ENCODE data around the gene SEMA3D.
A peak's percentile ranks its signal among the peaks of the same experiment; 100 is the strongest.
"Not testable (repeated sequence)": the region's sequence is repeated elsewhere in the genome, so short reads cannot be mapped to it uniquely, and the experiment has no call there.

SEMA3D gene

DNA sequence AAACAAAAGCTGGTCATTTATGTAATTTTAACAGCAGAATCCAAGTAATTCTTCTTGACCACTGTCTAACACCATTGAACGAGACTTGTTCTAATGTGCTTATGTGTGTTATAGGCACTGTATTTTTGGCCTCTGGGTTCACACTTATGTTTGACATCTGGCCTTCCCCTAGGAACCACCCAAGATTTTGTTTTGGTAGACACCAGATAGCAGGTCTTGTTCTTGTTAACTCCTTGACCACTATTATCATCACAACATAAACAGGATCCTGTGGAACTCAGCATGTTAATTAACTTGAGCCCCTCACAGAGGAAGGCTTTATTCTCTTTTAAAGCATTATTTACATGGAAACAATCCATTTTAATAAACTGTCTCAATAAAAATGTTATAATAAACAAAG, 167.7 kb downstream of the SEMA3D start:
- in situ Hi-C loops (cut with MboI; ENCODE audit: low pct_unique_long_range_greater_than_20kb, low sequenced_read_pairs) = loop anchor here (25.0 kb wide), 1 partner anchor 1057 kb away; no protein-coding TSS in a partner anchor
- no peak for DNase-seq

DNA sequence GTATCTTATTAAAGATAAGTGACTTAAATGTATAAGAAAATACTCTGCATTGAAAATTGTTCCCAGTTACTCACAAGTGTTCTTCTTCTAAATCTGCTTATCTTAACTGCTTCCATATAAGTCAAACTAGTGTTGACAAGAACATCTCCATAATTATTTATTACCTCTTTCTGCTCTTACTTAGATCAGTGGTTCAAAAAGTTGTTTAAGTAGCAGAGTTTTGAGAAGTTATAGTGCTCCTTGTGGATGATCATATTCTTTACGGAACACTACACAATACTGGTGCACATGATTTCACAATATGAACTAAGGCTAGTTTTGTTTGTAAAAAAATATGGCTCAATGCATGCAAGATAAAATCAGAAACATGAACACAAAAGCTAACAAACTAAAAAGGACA, 168.4 kb downstream of the SEMA3D start:
- in situ Hi-C loops (cut with MboI; ENCODE audit: low pct_unique_long_range_greater_than_20kb, low sequenced_read_pairs) = loop anchor here (25.0 kb wide), 1 partner anchor 1056 kb away; no protein-coding TSS in a partner anchor
- DNase-seq = no peak

DNA sequence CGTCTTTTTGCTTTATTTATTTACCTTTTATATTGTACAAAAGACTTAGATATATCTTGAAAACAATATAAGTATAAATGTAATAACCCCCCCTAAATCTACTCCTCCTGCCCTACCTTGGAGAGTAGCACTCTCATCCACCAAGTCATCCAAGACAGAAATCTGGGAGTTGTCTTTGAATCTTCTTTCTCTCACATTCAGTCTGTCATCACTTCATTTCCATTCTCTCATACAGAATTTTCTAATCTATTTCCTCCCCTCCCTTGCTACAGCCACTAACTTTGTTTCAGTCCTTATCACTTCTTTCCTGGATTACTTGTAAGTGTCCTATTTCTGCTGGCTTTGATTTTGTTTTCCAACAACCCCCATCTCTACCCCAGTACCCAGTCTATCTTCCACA, 170.6 kb downstream of the SEMA3D start:
- in situ Hi-C loops (cut with MboI; ENCODE audit: low pct_unique_long_range_greater_than_20kb, low sequenced_read_pairs) = loop anchor here (25.0 kb wide), 1 partner anchor 1054 kb away; no protein-coding TSS in a partner anchor

DNA sequence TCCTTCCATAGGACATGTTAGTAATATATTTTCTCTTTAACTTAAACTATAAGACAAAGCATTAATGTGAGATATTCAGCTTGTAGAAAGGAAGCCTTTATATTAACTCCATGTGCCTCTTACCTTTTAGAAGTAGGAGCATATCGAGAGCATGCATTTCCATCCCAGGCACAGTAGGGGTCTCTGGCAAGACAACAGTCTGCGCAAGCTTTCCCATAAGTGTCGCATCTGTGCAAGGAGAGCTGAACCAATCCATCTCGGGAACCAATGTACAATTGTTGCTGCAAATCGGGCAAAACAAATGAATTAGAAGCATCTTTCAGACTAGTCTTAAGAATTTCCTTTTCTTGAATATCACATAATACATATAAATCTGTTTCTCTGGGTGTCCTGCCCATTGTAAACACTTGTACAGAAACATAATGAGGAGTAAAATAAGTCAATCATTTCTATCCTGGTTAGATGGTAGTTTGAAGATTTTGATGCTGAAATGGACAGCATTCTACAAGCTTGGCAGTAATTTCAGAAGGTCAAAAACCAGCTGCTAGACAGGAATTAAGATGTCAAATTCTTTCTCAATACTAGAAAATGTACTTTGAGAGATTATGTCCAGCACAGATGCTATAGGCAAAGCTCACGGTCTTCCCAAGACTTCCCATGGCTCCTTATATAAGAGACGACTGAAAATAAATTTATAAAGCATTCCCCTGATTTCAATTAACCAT, 171.8 kb downstream of the SEMA3D start:
- DNase-seq = no peak
- in situ Hi-C loops (cut with MboI; ENCODE audit: low pct_unique_long_range_greater_than_20kb, low sequenced_read_pairs) = loop anchor here (25.0 kb wide), 1 partner anchor 1053 kb away; no protein-coding TSS in a partner anchor

More for the DNA sequence above, 170.6 kb downstream of the SEMA3D start:
- no peak for DNase-seq

DNA sequence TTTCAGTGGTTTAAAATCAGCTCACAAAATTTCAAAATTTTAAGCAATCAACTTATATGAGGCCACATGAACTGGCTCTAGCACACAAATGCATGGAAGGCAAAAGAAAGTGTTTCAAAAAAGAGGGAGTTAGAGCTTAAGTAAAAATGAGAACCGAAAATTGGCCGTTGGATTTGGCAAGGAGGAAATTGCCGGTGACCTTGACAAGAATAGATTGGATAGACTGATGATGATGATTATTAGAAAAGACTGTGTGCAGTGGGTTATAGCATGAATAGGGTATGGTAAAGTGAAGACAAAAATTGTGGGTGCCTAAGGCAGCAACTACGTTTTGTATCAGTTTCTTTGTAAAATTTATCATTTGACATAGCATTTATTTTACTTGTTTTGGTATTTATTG, 175.7 kb downstream of the SEMA3D start:
- no peak for DNase-seq
- in situ Hi-C loops (cut with MboI; ENCODE audit: low pct_unique_long_range_greater_than_20kb, low sequenced_read_pairs) = loop anchor here (25.0 kb wide), 1 partner anchor 1049 kb away; no protein-coding TSS in a partner anchor

DNA sequence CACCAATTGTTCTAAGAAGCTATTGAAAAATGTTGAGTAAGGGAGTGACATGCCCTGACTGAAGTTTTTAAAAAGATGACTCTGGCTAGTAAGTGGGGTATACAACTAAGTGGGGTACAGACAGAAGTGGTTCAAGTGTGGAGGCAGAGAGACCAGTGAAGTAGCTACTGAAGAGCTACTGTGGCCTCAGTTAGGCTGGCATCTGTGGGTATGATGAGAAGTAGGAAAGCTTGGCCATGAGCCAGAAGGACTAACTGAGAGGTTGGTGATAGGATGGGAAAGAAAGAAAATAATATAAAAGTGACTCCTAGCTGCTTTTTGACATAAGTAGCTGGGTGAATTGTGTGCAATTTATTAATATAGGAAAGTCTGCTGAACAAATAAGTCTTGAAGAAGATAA, 176.6 kb downstream of the SEMA3D start:
- DNase-seq = no peak
- in situ Hi-C loops (cut with MboI; ENCODE audit: low pct_unique_long_range_greater_than_20kb, low sequenced_read_pairs) = loop anchor here (25.0 kb wide), 1 partner anchor 1048 kb away; no protein-coding TSS in a partner anchor

DNA sequence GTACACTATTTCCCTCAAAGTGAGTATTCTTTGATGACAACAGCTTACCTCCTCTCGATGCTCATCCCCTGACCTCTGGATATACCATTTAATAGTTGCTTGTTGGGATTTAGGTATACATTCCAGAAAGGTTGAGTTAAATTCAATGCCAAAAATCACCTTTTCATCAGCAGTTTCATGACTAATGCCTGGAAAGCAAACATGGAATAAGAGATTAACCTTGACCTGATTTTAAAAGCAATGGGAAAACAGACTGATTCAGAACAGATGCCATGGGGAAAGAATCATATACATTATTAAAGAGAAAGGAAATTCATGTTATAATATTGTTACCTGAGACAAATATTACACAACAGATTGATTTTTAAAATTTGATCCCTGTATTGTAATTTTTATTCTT, 180.1 kb downstream of the SEMA3D start:
- no peak for DNase-seq
- in situ Hi-C loops (cut with MboI; ENCODE audit: low pct_unique_long_range_greater_than_20kb, low sequenced_read_pairs) = loop anchor here (25.0 kb wide), 1 partner anchor 1044 kb away; no protein-coding TSS in a partner anchor

DNA sequence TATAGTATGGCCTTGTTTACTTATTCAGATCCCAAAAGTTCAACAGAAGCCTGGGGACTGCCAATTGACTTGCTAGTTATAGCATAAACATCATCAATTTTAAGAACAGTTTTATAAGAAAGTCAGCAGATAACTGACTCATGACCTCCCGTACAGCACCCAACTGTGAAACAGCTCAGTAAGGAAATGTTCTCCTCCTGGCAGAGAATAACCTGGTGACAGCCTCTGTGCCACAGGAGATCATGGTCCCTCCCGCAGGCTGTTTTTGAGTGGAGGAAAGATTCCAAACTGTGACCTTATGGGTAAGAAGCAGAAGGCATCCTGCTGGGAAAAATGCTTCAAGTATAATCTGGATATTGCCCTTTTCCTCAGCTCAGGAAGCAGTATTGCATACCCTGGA, 182.5 kb downstream of the SEMA3D start:
- in situ Hi-C loops (cut with MboI; ENCODE audit: low pct_unique_long_range_greater_than_20kb, low sequenced_read_pairs) = loop anchor here (25.0 kb wide), 1 partner anchor 1042 kb away; no protein-coding TSS in a partner anchor

DNA sequence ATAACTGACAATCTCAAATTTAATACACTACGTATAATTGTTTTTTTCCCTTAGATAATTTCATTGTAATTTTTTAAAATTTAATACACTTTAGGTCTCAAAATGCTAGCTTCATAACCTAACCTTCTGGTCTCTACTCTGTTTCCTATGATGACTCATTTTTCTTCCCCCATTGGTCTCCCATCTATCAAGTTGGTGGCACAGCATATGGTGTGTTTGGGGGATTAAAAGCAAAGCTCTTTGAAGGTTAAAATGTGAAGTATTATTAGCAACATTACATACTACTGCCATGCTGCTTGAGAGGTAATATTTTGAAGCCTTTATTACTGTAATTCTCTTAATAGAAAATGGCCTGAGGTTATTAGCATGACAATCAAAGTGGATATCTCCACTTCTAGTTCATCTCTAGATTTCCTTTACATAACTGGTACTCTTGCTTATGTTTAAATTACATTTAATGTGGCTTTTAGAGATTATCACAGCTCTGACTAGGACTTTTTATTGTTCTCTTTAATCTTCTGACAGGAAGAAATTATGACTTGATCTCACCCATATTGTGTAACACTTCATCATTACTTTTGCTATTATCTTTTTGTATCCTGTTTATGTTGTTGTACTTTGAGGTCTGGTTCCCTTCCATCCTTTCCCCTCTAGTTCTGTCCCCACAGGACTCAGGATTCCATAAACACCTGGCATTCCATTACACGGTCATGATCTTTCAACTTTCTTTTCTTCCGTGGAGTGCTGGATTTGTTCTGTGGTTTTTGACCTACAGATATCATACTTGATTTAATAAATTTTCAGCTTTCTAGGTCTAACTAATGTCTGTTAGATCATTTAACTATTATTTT, 185.1 kb downstream of the SEMA3D start:
- DNase-seq = no peak
- in situ Hi-C loops (cut with MboI; ENCODE audit: low pct_unique_long_range_greater_than_20kb, low sequenced_read_pairs) = loop anchor here (25.0 kb wide), 1 partner anchor 1039 kb away; no protein-coding TSS in a partner anchor

More for the DNA sequence above, 182.5 kb downstream of the SEMA3D start:
- DNase-seq = no peak

DNA sequence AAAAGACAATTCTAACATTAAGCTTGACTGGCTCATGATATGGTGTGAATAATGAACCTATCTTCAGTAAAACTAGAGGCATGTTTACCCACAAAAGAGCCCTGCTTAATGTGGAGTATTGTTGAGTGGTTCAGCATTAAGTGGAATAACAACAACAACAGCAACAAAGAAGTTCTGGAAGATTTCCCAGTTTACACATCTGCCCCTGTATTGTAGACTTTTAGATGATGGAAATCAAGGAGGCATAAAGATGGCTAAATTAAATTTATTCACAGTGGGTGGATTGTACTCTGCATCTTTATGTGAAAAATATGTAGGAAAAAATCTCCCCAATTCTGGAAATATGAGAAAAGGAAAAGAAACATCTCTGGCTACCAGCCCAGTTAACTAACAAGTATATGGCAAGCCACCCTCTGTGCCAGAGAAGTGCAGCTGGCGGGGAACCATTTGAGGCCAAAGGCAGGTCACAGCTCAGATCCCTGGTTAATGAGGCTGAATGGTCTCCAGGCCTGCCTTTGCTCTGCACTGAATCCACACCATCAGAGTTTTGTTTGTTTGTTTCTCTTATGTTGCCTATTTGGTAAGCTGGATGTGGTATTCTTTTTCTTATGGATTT, 186.0 kb downstream of the SEMA3D start:
- DNase-seq = no peak
- in situ Hi-C loops (cut with MboI; ENCODE audit: low pct_unique_long_range_greater_than_20kb, low sequenced_read_pairs) = loop anchor here (25.0 kb wide), 1 partner anchor 1039 kb away; no protein-coding TSS in a partner anchor

DNA sequence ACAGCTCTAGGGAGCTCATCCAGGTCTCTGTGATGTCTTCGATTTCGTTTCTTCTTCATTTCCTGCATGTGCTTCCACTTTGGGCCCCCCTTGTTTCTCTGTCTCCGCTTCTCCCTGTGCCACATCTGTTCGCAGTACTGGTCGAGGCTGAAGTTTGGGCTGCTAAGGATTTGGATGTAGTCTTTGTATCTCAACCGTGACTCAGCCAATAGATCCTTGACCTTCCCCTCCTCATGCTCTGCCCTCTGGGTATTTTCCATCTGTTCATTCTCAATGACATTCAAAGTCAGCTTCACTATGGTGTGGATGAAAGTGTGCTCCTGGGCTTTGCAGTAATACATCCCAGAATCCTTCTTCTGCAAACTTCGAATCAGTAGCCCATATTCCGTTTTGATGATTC, 187.4 kb downstream of the SEMA3D start:
- in situ Hi-C loops (cut with MboI; ENCODE audit: low pct_unique_long_range_greater_than_20kb, low sequenced_read_pairs) = no loop called here
- no peak for DNase-seq

DNA sequence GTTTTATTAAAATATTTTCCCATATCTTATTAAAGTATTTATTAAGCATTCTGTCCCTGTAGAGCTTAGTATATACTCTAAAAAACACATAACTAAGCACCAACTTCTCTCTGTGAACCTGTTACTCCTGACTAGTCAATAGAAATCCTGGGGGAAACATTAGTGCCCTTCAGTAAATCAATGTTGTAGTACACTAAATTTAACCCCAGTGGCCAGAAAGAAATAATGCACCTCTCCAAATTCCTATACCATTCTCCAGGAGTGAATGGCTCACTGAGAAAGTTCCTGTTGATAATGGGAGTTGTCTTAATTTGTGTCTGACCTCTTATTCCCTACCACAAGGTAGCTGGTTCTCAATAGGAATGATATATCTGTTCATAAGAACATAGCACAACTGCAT, 188.2 kb downstream of the SEMA3D start:
- DNase-seq = no peak
- in situ Hi-C loops (cut with MboI; ENCODE audit: low pct_unique_long_range_greater_than_20kb, low sequenced_read_pairs) = no loop called here

DNA sequence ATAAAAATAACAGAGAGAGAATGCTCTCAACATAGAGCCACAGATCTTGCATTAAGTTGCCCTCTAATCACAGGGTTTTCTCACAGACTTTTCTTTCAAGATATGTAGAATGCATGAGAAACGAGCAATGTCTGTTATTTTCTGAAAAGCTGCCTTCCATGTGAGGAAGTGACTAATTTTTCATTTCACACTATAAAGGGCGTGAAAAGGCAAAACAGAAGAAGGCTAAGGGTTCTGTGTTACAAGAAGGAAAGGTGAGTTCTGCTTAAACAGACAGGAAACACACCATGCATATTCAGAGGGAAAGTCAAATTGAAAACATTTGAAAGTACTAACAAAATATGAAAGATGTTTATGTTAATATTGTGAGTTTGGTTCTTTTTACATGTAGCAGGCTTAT, 189.2 kb downstream of the SEMA3D start:
- DNase-seq = no peak
- in situ Hi-C loops (cut with MboI; ENCODE audit: low pct_unique_long_range_greater_than_20kb, low sequenced_read_pairs) = no loop called here

DNA sequence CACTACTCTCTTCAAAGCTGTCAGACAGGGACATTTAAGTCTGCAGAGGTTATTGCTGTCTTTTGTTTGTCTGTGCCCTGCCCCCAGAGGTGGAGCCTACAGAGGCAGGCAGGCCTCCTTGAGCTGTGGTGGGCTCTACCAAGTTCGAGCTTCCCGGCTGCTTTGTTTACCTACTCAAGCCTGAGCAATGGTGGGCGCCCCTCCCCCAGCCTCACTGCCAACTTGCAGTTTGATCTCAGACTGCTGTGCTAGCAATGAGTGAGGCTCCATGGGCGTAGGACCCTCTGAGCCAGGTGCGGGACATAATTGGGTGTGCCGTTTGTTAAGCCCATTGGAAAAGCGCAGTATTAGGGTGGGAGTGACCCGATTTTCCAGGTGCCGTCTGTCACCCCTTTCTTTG, 193.9 kb downstream of the SEMA3D start:
- in situ Hi-C loops (cut with MboI; ENCODE audit: low pct_unique_long_range_greater_than_20kb, low sequenced_read_pairs); DNase-seq: not testable (repeated sequence)

DNA sequence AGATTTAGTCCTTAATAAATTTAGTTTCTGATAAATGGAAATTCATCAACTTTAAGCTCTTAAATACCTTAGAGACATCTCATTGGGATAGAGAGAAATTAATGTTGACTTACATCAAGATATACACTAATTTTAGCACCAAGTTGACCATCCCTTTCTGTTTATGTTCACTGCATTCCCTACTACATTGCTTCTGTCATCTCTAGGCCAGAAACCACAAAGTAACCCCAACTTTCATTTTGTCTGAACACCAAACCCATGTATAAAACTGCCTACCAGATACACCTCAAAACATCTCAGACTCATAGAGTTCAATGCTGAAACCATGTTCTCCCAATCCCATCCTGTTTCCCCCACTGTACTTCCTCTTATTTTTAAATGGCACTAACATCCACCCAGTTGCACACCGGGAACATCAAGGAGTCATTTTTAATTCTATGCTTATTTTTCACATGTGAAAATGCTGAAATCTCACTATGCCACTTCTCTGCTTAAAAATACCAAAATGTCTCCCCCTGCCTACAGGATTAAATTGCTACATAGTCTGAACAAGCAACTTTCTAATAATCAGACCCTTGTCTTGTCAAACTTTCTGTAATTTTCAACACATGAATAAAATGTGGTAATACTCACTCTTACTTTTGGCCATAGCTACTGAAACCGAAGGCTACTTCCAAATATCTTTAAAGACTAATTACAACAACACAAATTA, 201.6 kb downstream of the SEMA3D start:
- peak; percentile 22 for DNase-seq
- in situ Hi-C loops (cut with MboI; ENCODE audit: low pct_unique_long_range_greater_than_20kb, low sequenced_read_pairs) = no loop called here

DNA sequence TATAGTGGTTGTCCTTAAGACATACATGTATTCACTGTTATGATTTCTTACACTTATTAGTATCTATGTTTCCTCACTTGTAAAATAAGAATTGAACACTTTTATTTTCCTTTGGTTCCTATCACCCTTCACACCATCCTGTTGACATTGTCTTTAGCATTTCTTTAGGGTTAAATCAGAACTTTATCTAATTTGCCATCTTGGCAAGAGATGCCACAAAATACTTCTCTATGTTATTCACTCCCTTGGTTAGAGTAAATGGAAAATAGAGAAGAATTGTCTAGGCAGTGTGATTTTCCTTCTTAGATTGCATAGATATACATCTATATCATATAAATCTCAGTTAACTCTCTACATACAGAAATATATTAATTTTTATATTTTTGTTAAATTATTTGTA, 204.7 kb downstream of the SEMA3D start:
- no peak for DNase-seq
- in situ Hi-C loops (cut with MboI; ENCODE audit: low pct_unique_long_range_greater_than_20kb, low sequenced_read_pairs) = no loop called here

DNA sequence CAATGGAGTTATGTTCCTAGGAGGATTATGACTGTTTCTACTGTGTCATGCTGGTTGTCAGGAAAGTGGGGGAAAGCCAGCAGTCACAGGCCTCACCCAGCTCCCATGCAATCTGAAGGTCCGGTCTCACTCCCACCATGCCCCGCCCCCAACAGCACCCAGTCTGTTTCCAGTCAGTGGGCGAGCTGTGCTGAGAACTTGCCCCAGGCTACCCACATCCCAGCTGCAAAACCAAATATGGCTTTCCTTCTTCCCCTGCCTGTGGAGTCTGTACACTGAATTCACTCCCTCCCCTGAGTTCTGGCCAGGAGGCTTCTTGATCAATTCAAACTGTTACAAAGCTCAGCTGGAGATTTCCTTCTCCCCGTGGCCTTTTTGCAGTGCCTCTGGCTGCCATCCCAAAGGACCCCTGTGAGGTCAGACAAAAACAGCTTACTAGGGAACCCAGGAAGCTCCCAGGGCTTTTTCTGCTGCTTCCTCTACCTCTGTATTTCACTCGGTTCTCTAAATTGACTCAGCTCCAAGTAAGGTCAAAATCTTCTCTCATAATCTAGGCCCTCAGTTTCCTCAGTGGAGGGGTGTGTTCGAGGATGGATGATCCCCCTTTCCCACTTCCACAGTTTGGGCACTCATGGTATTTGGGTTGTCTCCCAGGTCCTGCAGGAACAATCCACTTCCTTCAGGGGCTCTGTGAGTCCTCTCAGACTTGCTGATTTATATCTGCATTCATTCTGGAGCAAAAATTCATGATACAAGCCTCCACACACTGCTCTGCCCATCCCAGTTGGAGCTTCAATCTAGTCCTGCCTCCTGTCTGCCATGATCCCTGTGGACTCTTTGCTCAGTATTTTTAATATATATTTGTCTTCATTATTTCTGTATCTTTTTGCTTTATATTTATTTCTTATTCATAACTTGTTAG, 205.5 kb downstream of the SEMA3D start:
- DNase-seq = no peak
- in situ Hi-C loops (cut with MboI; ENCODE audit: low pct_unique_long_range_greater_than_20kb, low sequenced_read_pairs) = no loop called here

Measured in KBM-7 (cell line).